Lower leg skin (tissue), 4 donors: ENCODE measurements around the gene PLXNA2. TPM values are rescaled to one million over a fixed set of nuclear protein-coding genes. Genes with fewer than 3 reads are reported as not detected.
A peak's percentile ranks its signal among the peaks of the same experiment; 100 is the strongest.

ENCODE experiments used
- DNase-seq, 2 donors: peaks; one replicate each; pipeline ENCODE4 v3.0.0-alpha.2; 2019; ENCODE audit warnings: low spot score in 2 of 2
- H3K4me3 ChIP-seq: fragments of 200-600 bp; sonication (generic); 2 replicates; pipeline ENCODE4 v1.5.1; 2017; ENCODE audit warnings: mild to moderate bottlenecking, low read depth; ENCODE audit not compliant: poor library complexity, severe bottlenecking
- CTCF ChIP-seq, 3 donors: fragments of 450-650 bp; IDR thresholded peaks; one replicate each; pipeline ENCODE4 v1.5.1; 2016; ENCODE audit warnings: antibody characterized with exemption in 3 of 3, mild to moderate bottlenecking in 3 of 3, moderate library complexity in 2 of 3
- POLR2A ChIP-seq, 2 donors: fragments of 450-650 bp; IDR thresholded peaks; one replicate each; pipeline ENCODE4 v1.6.1; 2016 to 2017; ENCODE audit warnings: antibody characterized with exemption in 2 of 2, mild to moderate bottlenecking in 1 of 2, moderate library complexity in 1 of 2
- WGBS, 2 donors: methylation state at CpG; one replicate each; pipeline ENCODE4 v1.1.5; 2018; 5-methylcytosine and 5-hydroxymethylcytosine counted together
- intact Hi-C: fragments of 100-400 bp; cut with DNase I; formaldehyde crosslinking; loops from one replicate; pipeline ENCODE4 v1.15.0; 2023; ENCODE audit warnings: low total_unique reads
- total RNA-seq, 4 donors: library from RNA; depleted of rRNA; stranded (reverse); fragments of >200 nt; gene quantifications; one replicate each; pipeline ENCODE4 v1.1.0, GENCODE V29; 2016

PLXNA2 gene
- total RNA-seq, 4 donors from 2014 or later, result 27.4 to 44.2 (median 36.9) TPM

- TF ChIP-seq CTCF (IDR thresholded peaks at IDR 0.05), result no peak
- no peak for TF ChIP-seq POLR2A (IDR thresholded peaks at IDR 0.05)
- intact Hi-C loops, result no loop called here
- DNase-seq, result no peak
- WGBS, 2 donors, result 40% methylated on average over 4 of the region's 4 CpGs
- H3K4me3 ChIP-seq, result no peak overlapping the region
Measured at GRCh38 chr1:208170252-208170651, 73.9 kb downstream of the PLXNA2 start.

GRCh38 chr1:208169081-208169879 is 74.9 kb downstream of the PLXNA2 start:
- no peak for DNase-seq
- intact Hi-C loops, result no loop called here
- H3K4me3 ChIP-seq, result no peak overlapping the region
- WGBS, 2 donors, result 77 to 86% methylated on average over 8 of the region's 8 CpGs
- TF ChIP-seq POLR2A (IDR thresholded peaks at IDR 0.05) (no peak), CTCF (IDR thresholded peaks at IDR 0.05) (no peak)

GRCh38 chr1:208167261-208167869 is 76.8 kb downstream of the PLXNA2 start:
- WGBS, 2 donors, result 80 to 81% methylated on average over 11 of the region's 11 CpGs
- TF ChIP-seq POLR2A (IDR thresholded peaks at IDR 0.05), result no peak
- no peak for TF ChIP-seq CTCF (IDR thresholded peaks at IDR 0.05)
- H3K4me3 ChIP-seq, result no peak overlapping the region
- intact Hi-C loops, result no loop called here
- no peak for DNase-seq

- TF ChIP-seq POLR2A (IDR thresholded peaks at IDR 0.05), result no peak
- DNase-seq, result no peak
- intact Hi-C loops, result no loop called here
- whole genome bisulfite sequencing, 2 donors, result 50 to 61% methylated on average over 4 of the region's 4 CpGs
- H3K4me3 ChIP-seq, result no peak overlapping the region
Measured at GRCh38 chr1:208166340-208167138, 77.6 kb downstream of the PLXNA2 start.

- 62 to 68% methylated on average over 6 of the region's 6 CpGs for WGBS, 2 donors
- H3K4me3 ChIP-seq, result no peak overlapping the region
- no peak for TF ChIP-seq POLR2A (IDR thresholded peaks at IDR 0.05)
- no peak for TF ChIP-seq CTCF (IDR thresholded peaks at IDR 0.05)
- intact Hi-C loops, result no loop called here
- peak in 1 of 2 donors; percentile 45 for DNase-seq
Measured at GRCh38 chr1:208165659-208166058, 78.5 kb downstream of the PLXNA2 start.

- no peak overlapping the region for H3K4me3 ChIP-seq
- intact Hi-C loops, result no loop called here
- DNase-seq, result no peak
- WGBS, 2 donors, result 75 to 85% methylated on average over 12 of the region's 12 CpGs
- TF ChIP-seq CTCF (IDR thresholded peaks at IDR 0.05), result no peak
- no peak for TF ChIP-seq POLR2A (IDR thresholded peaks at IDR 0.05)
Measured at GRCh38 chr1:208164609-208165008, 79.6 kb downstream of the PLXNA2 start.
